SU-DHL-6 (cell line): ENCODE measurements around the gene DLD.

Experiments
- H2AFZ ChIP-seq: fragments of 200-600 bp; sonication (generic); 2 replicates; pipeline ENCODE4 v1.6.1; 2014; ENCODE audit warnings: low read depth, mild to moderate bottlenecking, moderate library complexity, mixed read lengths, antibody characterized with exemption, low read length; ENCODE audit not compliant: severe bottlenecking
- H3F3A ChIP-seq: fragments of 200-600 bp; shearing (Covaris generic); 2 replicates; pipeline ENCODE4 v1.6.0; 2016; ENCODE audit warnings: antibody characterized with exemption, mild to moderate bottlenecking; ENCODE audit not compliant: insufficient read depth
- H3K27ac ChIP-seq: fragments of 200-600 bp; sonication (generic); 2 replicates; pipeline ENCODE4 v1.5.1; 2016; ENCODE audit warnings: low read depth, mild to moderate bottlenecking, low read length, moderate library complexity, mixed read lengths
- H3K27me3 ChIP-seq: fragments of 200-600 bp; sonication (generic), shearing (Covaris generic); 2 replicates; pipeline ENCODE4 v1.6.0; 2014; ENCODE audit warnings: mild to moderate bottlenecking, low read length
- H3K36me3 ChIP-seq: fragments of 200-600 bp; sonication (generic); 2 replicates; pipeline ENCODE4 v1.6.1; 2014; ENCODE audit warnings: mild to moderate bottlenecking, low read length, mixed read lengths
- H3K4me2 ChIP-seq: fragments of 300-600, 200-600 bp; shearing (Covaris generic), sonication (generic); 2 replicates; pipeline ENCODE4 v1.6.0; 2014; ENCODE audit warnings: low read length, low read depth, mild to moderate bottlenecking; ENCODE audit not compliant: poor library complexity, severe bottlenecking
- H3K4me3 ChIP-seq: fragments of 200-600 bp; sonication (generic); 2 replicates; pipeline ENCODE4 v1.5.1; 2014; ENCODE audit warnings: antibody characterized with exemption, low read length, mild to moderate bottlenecking, mixed read lengths; ENCODE audit not compliant: insufficient read depth, poor library complexity, severe bottlenecking
- H3K79me2 ChIP-seq: fragments of 200-600 bp; sonication (generic); 2 replicates; pipeline ENCODE4 v1.6.1; 2014; ENCODE audit warnings: mild to moderate bottlenecking, low read length, moderate library complexity; ENCODE audit not compliant: insufficient read depth
- H3K9ac ChIP-seq: fragments of 200-600 bp; sonication (generic); 2 replicates; pipeline ENCODE4 v1.7.0; 2014; ENCODE audit warnings: mild to moderate bottlenecking, low read length
- H3K9me2 ChIP-seq: fragments of 200-600 bp; sonication (generic); replicated peaks from 2 replicates; pipeline ENCODE4 v1.6.1; 2014; ENCODE audit warnings: low read length; ENCODE audit not compliant: insufficient read depth
- H3K9me3 ChIP-seq: fragments of 200-600 bp; sonication (generic); 2 replicates; pipeline ENCODE4 v1.6.1; 2014; ENCODE audit warnings: low read length, mixed read lengths; ENCODE audit not compliant: insufficient read depth
- H4K20me1 ChIP-seq: fragments of 200-600 bp; sonication (generic); 2 replicates; pipeline ENCODE4 v1.6.1; 2014; ENCODE audit warnings: low read depth, mild to moderate bottlenecking, antibody characterized with exemption, low read length, moderate library complexity, mixed read lengths
- EZH2phosphoT487 ChIP-seq: fragments of 200-600 bp; sonication (generic), shearing (Covaris generic); conservative IDR thresholded peaks from 2 replicates; pipeline ENCODE4 v1.6.1; 2018; ENCODE audit warnings: mild to moderate bottlenecking, antibody characterized with exemption, low read length, moderate library complexity, mixed read lengths
- TF ChIP-seq, protein P1 (sequence below): fragments of 200-600 bp; sonication (generic); IDR thresholded peaks from one replicate; pipeline ENCODE4 v1.5.1; 2017; ENCODE audit warnings: antibody characterized with exemption, mild to moderate bottlenecking, low read length, moderate library complexity; ENCODE audit not compliant: insufficient read depth, poor library complexity, severe bottlenecking

Gene DLD

DNA sequence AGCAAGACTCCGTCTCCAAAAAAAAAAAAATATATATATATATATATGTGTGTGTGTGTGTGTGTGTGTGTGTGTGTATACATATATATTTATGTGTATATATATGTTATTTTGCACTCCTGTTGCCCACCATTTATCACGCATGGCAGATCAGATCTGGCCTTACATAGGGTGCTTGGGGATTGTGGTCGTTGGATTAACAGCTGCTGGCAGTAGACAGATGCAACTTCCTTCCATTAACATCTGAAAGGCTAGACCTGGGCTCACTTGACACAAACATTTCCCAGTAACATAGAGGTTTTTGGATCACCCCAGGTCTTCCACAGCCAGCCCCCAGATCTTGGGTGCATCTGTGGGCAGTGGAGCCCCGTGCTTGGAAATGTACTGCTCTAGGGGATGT lies 40.8 kb upstream of the DLD start:
- no peaks in the 10 kb centered on the region for H3K79me2 ChIP-seq
- no peaks in the 10 kb centered on the region for H3K9me2 ChIP-seq
- H4K20me1 ChIP-seq, result no peaks in the 10 kb centered on the region
- H3K36me3 ChIP-seq, result no peaks in the 10 kb centered on the region
- no peak overlapping the region for H3K9ac ChIP-seq
- H3K27me3 ChIP-seq, result no peaks in the 10 kb centered on the region
- no peaks in the 10 kb centered on the region; the same call in 1 of the 2 replicates for H3K9me3 ChIP-seq
- no peak overlapping the region for H3K27ac ChIP-seq
- no peak overlapping the region for H2AFZ ChIP-seq
- no peaks in the 10 kb centered on the region for H3F3A ChIP-seq
- H3K4me2 ChIP-seq, result no peak overlapping the region
- H3K4me3 ChIP-seq, result no peak overlapping the region
- TF ChIP-seq EZH2phosphoT487, result no peak
- TF ChIP-seq, protein P1, sequence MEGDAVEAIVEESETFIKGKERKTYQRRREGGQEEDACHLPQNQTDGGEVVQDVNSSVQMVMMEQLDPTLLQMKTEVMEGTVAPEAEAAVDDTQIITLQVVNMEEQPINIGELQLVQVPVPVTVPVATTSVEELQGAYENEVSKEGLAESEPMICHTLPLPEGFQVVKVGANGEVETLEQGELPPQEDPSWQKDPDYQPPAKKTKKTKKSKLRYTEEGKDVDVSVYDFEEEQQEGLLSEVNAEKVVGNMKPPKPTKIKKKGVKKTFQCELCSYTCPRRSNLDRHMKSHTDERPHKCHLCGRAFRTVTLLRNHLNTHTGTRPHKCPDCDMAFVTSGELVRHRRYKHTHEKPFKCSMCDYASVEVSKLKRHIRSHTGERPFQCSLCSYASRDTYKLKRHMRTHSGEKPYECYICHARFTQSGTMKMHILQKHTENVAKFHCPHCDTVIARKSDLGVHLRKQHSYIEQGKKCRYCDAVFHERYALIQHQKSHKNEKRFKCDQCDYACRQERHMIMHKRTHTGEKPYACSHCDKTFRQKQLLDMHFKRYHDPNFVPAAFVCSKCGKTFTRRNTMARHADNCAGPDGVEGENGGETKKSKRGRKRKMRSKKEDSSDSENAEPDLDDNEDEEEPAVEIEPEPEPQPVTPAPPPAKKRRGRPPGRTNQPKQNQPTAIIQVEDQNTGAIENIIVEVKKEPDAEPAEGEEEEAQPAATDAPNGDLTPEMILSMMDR, result no peak

- Histone ChIP-seq H3K9ac (no peak overlapping the region), H4K20me1 (no peaks in the 10 kb centered on the region), H3K27me3 (no peaks in the 10 kb centered on the region), H3F3A (no peaks in the 10 kb centered on the region), H3K9me2 (no peaks in the 10 kb centered on the region), H3K9me3 (no peaks in the 10 kb centered on the region; the same call in 1 of the 2 replicates), H2AFZ (no peak overlapping the region), H3K4me3 (no peak overlapping the region), H3K36me3 (no peaks in the 10 kb centered on the region), H3K27ac (no peak overlapping the region), H3K4me2 (no peak overlapping the region), H3K79me2 (no peaks in the 10 kb centered on the region)
- TF ChIP-seq, protein P1, result no peak
- no peak for TF ChIP-seq EZH2phosphoT487
Measured at GRCh38 chr7:107850643-107851042, 40.3 kb upstream of the DLD start.

GRCh38 chr7:107854454-107854853 lies 36.5 kb upstream of the DLD start:
- H3K27ac ChIP-seq, result no peak overlapping the region
- H3K9ac ChIP-seq, result no peak overlapping the region
- no peak overlapping the region for H3K4me2 ChIP-seq

More at GRCh38 chr7:107854454-107854853, 36.5 kb upstream of the DLD start:
- H3K9me3 ChIP-seq, result no peaks in the 10 kb centered on the region
- H3K79me2 ChIP-seq, result no peaks in the 10 kb centered on the region
- no peaks in the 10 kb centered on the region for H3K27me3 ChIP-seq
- H2AFZ ChIP-seq, result no peak overlapping the region
- no peaks in the 10 kb centered on the region for H3K9me2 ChIP-seq
- TF ChIP-seq EZH2phosphoT487, result no peak
- TF ChIP-seq, protein P1, result no peak
- no peaks in the 10 kb centered on the region for H3F3A ChIP-seq
- no peaks in the 10 kb centered on the region for H3K36me3 ChIP-seq
- H4K20me1 ChIP-seq, result no peaks in the 10 kb centered on the region
- H3K4me3 ChIP-seq, result no peak overlapping the region
